Uterus (tissue), 4 donors: ENCODE measurements around the gene P2RY11. TPM values are rescaled to one million over a fixed set of nuclear protein-coding genes. Genes with fewer than 3 reads are reported as not detected.

Experiments
- DNase-seq, 2 donors: peaks; one replicate each; pipeline ENCODE4 v3.0.0-alpha.2; 2019 to 2020
- H3K27ac ChIP-seq, 2 donors: fragments of 200-600 bp; sonication (generic); 1 replicate in 1 of 2; 2 replicates in 1 of 2; pipeline ENCODE4 v1.5.1; 2016 to 2018
- H3K27me3 ChIP-seq, 2 donors: fragments of 200-600 bp; sonication (generic); one replicate each; pipeline ENCODE4 v1.5.1; 2018 to 2019; ENCODE audit warnings: control low read depth in 1 of 2
- H3K36me3 ChIP-seq, 2 donors: fragments of 200-600 bp; sonication (generic); one replicate each; pipeline ENCODE4 v1.5.1; 2019; ENCODE audit warnings: control low read depth in 1 of 2
- H3K4me1 ChIP-seq, 2 donors: fragments of 200-600 bp; sonication (generic); one replicate each; pipeline ENCODE4 v1.5.1; 2018 to 2019; ENCODE audit warnings: control low read depth in 1 of 2
- H3K4me3 ChIP-seq, 2 donors: fragments of 200-600 bp; sonication (generic); 1 replicate in 1 of 2; 2 replicates in 1 of 2; pipeline ENCODE4 v1.5.1; 2018 to 2019; ENCODE audit warnings: mild to moderate bottlenecking in 1 of 2
- H3K9me3 ChIP-seq, 2 donors: fragments of 200-600 bp; sonication (generic); one replicate each; pipeline ENCODE4 v1.5.1; 2019; ENCODE audit warnings: control low read depth in 1 of 2
- POLR2A ChIP-seq, 2 donors: fragments of 450-650 bp; IDR thresholded peaks; one replicate each; pipeline ENCODE4 v1.6.1; 2016; ENCODE audit warnings: antibody characterized with exemption in 2 of 2, mild to moderate bottlenecking in 1 of 2, moderate library complexity in 1 of 2
- intact Hi-C: fragments of 100-400 bp; cut with DNase I; formaldehyde crosslinking; loops from one replicate; pipeline ENCODE4 v1.15.1; 2023; ENCODE audit warnings: low total_unique reads
- total RNA-seq, 4 donors: library from RNA; depleted of rRNA in 3 of 4; stranded (reverse); fragments of >200 nt in 3 of 4; gene quantifications; one replicate each; pipeline versions ENCODE4 v1.1.0 to v1.2.4, GENCODE V29; 2014 to 2023
- TF ChIP-seq, protein P1 (sequence below), 4 experiments: fragments of 200-600 bp in 2 of 4; fragments of 450-650 bp in 2 of 4; sonication (generic) in 2 of 4; IDR thresholded peaks; one replicate each; pipeline ENCODE4 v1.5.1; 2016 to 2019; ENCODE audit warnings: antibody characterized with exemption in 4 of 4, mild to moderate bottlenecking in 2 of 4, moderate library complexity in 1 of 4
- donor health status: DM: yes; HTN: yes; CAD: no.

The P2RY11 gene
- total RNA-seq, 4 donors from 2014 or later = 0.51 to 19.1 (median 4.4) TPM

- no peaks in the 10 kb centered on the region for H3K27me3 ChIP-seq
- no peaks in the 10 kb centered on the region for H3K9me3 ChIP-seq
- no peak overlapping the region for H3K4me3 ChIP-seq
- no peak for DNase-seq
- H3K4me1 ChIP-seq = no peaks in the 10 kb centered on the region
- H3K36me3 ChIP-seq = no peaks in the 10 kb centered on the region
- TF ChIP-seq, protein P1, sequence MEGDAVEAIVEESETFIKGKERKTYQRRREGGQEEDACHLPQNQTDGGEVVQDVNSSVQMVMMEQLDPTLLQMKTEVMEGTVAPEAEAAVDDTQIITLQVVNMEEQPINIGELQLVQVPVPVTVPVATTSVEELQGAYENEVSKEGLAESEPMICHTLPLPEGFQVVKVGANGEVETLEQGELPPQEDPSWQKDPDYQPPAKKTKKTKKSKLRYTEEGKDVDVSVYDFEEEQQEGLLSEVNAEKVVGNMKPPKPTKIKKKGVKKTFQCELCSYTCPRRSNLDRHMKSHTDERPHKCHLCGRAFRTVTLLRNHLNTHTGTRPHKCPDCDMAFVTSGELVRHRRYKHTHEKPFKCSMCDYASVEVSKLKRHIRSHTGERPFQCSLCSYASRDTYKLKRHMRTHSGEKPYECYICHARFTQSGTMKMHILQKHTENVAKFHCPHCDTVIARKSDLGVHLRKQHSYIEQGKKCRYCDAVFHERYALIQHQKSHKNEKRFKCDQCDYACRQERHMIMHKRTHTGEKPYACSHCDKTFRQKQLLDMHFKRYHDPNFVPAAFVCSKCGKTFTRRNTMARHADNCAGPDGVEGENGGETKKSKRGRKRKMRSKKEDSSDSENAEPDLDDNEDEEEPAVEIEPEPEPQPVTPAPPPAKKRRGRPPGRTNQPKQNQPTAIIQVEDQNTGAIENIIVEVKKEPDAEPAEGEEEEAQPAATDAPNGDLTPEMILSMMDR (IDR thresholded peaks at IDR 0.05) = no peak
- no peak for TF ChIP-seq POLR2A (IDR thresholded peaks at IDR 0.05)
- intact Hi-C loops = no loop called here
- no peak overlapping the region for H3K27ac ChIP-seq
Observed at GRCh38 chr19:10093295-10094186, 18.0 kb upstream of the P2RY11 start.

- no peaks in the 10 kb centered on the region for H3K4me1 ChIP-seq
- H3K9me3 ChIP-seq = no peaks in the 10 kb centered on the region
- H3K27ac ChIP-seq = peak overlapping the region; percentile 33 to 55
- TF ChIP-seq, protein P1 (IDR thresholded peaks at IDR 0.05) = no peak
- TF ChIP-seq POLR2A (IDR thresholded peaks at IDR 0.05) = no peak
- intact Hi-C loops = no loop called here
- peak overlapping the region in 1 of 2 donors; percentile 18 for H3K4me3 ChIP-seq
- no peak for DNase-seq
- H3K36me3 ChIP-seq = no peaks in the 10 kb centered on the region
- H3K27me3 ChIP-seq = no peaks in the 10 kb centered on the region
Observed at GRCh38 chr19:10095622-10095947, 15.9 kb upstream of the P2RY11 start.

- peak in 1 of 2 donors; percentile 41 for TF ChIP-seq POLR2A (IDR thresholded peaks at IDR 0.05)
- TF ChIP-seq, protein P1 (IDR thresholded peaks at IDR 0.05) = peak in 2 of 4 experiments; percentile 22 to 43
- H3K4me3 ChIP-seq = peak overlapping the region; percentile 27 to 46
- no peaks in the 10 kb centered on the region for H3K9me3 ChIP-seq
- H3K4me1 ChIP-seq = no peaks in the 10 kb centered on the region
- intact Hi-C loops = no loop called here
- DNase-seq = peak; percentile 65 to 89
- peak overlapping the region; percentile 33 to 55 for H3K27ac ChIP-seq
- no peaks in the 10 kb centered on the region for H3K36me3 ChIP-seq
- H3K27me3 ChIP-seq = no peaks in the 10 kb centered on the region
Observed at GRCh38 chr19:10095948-10096614, 15.4 kb upstream of the P2RY11 start.

DNA sequence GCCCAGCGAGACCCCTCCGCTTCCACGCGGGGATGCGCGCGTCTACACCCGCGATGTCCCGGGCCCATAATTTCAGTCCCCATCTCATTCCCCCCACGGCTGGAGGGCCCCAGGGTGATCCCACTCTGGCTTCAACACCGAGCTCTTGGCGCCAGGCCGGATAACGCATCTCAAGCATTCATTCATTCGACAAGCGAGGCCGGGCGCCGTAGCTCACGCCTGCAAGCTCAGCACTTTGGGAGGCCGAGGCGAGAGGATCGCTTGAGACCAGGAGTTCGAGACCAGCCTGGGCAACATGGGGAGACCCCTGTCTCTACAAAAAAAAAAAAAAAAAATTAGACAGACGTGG is 14.9 kb upstream of the P2RY11 start:
- Histone ChIP-seq H3K27me3 (no peaks in the 10 kb centered on the region), H3K4me3 (peak overlapping the region; percentile 27 to 46), H3K9me3 (no peaks in the 10 kb centered on the region), H3K4me1 (no peaks in the 10 kb centered on the region), H3K27ac (peak overlapping the region; percentile 5 to 6), H3K36me3 (no peaks in the 10 kb centered on the region)
- no peak for DNase-seq
- intact Hi-C loops = no loop called here
- TF ChIP-seq, protein P1 (IDR thresholded peaks at IDR 0.05) = no peak
- no peak for TF ChIP-seq POLR2A (IDR thresholded peaks at IDR 0.05)

DNA sequence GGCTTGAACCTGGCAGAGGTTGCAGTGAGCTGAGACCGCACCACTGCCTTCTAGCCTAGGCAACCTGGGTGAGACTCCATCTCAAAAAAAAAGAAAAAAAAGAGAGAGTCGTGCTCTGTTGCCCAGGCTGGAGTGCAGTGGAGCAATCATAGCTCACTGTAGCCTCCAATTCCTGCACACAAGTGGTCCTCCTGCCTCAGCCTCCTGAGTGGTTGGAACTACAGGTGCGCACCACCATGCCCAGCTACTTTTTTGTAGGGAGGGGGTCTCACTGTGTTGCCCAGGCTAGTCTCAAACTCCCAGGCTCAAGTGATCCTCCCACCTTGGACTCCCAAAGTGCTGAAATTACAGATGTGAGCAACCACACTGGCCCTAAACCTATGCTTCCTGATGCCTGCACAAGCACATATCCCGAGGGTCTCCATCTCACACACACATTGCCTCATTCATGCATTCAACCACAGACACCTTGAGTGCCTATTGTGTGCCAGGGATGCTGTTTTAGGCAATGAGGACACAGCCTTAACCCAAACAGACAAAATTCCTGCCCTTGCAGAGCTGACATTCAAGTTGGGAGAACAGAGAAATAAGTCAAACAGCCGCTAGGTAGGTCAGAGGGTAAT is 11.2 kb upstream of the P2RY11 start:
- H3K27ac ChIP-seq = no peak overlapping the region
- intact Hi-C loops = no loop called here
- no peak for DNase-seq
- H3K4me1 ChIP-seq = no peaks in the 10 kb centered on the region
- H3K4me3 ChIP-seq = no peak overlapping the region
- TF ChIP-seq, protein P1 (IDR thresholded peaks at IDR 0.05) = no peak
- no peak for TF ChIP-seq POLR2A (IDR thresholded peaks at IDR 0.05)
- no peaks in the 10 kb centered on the region for H3K27me3 ChIP-seq
- H3K36me3 ChIP-seq = no peaks in the 10 kb centered on the region
- no peaks in the 10 kb centered on the region for H3K9me3 ChIP-seq
